ENCODE results near the gene SUB1. TPM values are rescaled to one million over a fixed set of nuclear protein-coding genes. Genes with fewer than 3 reads are reported as not detected.

SUB1 gene
- total RNA-seq, 1 donor from 2014 or later, result 235 TPM

GRCh38 chr5:32566319-32567111, 18.8 kb upstream of the SUB1 start:
- H3K4me2 ChIP-seq (ENCODE audit: low read length), result no peak overlapping the region
- Mint-ChIP-seq H3K36me3 (ENCODE audit: low read depth, unreplicated experiment) (no peaks in the 10 kb centered on the region), H3K27me3 (ENCODE audit: low read depth, unreplicated experiment) (no peaks in the 10 kb centered on the region), H3K9me3 (ENCODE audit: unreplicated experiment) (peaks cover 2% of the 10 kb centered on the region), H3K4me1 (ENCODE audit: low read depth, unreplicated experiment) (peaks cover 4% of the 10 kb centered on the region), H3K27ac (ENCODE audit: unreplicated experiment) (no peak overlapping the region), H3K4me3 (ENCODE audit: unreplicated experiment) (no peak overlapping the region)
- no peak for TF ChIP-seq EZH2 (IDR thresholded peaks at IDR 0.05; ENCODE audit: insufficient read depth, low read length)
- TF ChIP-seq, protein P1, sequence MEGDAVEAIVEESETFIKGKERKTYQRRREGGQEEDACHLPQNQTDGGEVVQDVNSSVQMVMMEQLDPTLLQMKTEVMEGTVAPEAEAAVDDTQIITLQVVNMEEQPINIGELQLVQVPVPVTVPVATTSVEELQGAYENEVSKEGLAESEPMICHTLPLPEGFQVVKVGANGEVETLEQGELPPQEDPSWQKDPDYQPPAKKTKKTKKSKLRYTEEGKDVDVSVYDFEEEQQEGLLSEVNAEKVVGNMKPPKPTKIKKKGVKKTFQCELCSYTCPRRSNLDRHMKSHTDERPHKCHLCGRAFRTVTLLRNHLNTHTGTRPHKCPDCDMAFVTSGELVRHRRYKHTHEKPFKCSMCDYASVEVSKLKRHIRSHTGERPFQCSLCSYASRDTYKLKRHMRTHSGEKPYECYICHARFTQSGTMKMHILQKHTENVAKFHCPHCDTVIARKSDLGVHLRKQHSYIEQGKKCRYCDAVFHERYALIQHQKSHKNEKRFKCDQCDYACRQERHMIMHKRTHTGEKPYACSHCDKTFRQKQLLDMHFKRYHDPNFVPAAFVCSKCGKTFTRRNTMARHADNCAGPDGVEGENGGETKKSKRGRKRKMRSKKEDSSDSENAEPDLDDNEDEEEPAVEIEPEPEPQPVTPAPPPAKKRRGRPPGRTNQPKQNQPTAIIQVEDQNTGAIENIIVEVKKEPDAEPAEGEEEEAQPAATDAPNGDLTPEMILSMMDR (IDR thresholded peaks at IDR 0.05; ENCODE audit: insufficient read depth, low read depth, low read length), result no peak
- no peak overlapping the region for H3K9ac ChIP-seq (ENCODE audit: low read length)
- no peak overlapping the region for H3K4me3 ChIP-seq (ENCODE audit: insufficient read depth, low read depth, low read length)
- no peaks in the 10 kb centered on the region for H3K9me3 ChIP-seq (ENCODE audit: insufficient read depth, low read depth, low read length)
- H4K20me1 ChIP-seq (ENCODE audit: insufficient read depth, low read length), result no peaks in the 10 kb centered on the region
- H3K27ac ChIP-seq (ENCODE audit: low read depth, low read length), result no peak overlapping the region
- no peaks in the 10 kb centered on the region for H3K36me3 ChIP-seq (ENCODE audit: insufficient read depth, low read length)
- no peak for DNase-seq (ENCODE audit: low read depth)
- FAIRE-seq, result no peak
- H3K79me2 ChIP-seq (ENCODE audit: insufficient read depth, low read length), result no peaks in the 10 kb centered on the region
- H3K27me3 ChIP-seq (ENCODE audit: insufficient read depth, low read length), result no peaks in the 10 kb centered on the region
- H2AFZ ChIP-seq (ENCODE audit: low read depth, low read length), result no peak overlapping the region
- peaks cover 6% of the 10 kb centered on the region for H3K4me1 ChIP-seq (ENCODE audit: insufficient read depth, low read length)

DNA sequence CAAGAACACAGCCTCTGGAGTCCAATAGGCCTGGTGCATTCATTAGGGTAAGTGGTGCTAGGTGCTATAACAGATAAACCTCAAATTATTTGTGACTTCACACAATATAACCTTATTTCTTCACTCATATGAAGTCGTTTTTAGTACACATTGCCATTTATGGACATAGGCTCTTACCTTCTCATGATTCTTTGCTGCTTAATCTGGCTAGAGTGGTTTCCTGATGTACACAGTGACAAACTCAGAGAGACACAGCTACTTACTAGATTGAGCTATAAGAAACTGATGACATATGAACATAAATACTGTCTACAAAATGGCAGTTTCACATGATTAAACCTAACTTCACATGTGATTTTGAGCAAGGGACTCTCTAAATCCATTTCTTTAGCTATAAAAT, 14.2 kb upstream of the SUB1 start:
- no peaks in the 10 kb centered on the region for H3K27me3 ChIP-seq (ENCODE audit: insufficient read depth, low read length)
- Mint-ChIP-seq H3K4me1 (ENCODE audit: low read depth, unreplicated experiment) (peaks cover 4% of the 10 kb centered on the region), H3K27ac (ENCODE audit: unreplicated experiment) (no peak overlapping the region), H3K9me3 (ENCODE audit: unreplicated experiment) (peaks cover 2% of the 10 kb centered on the region), H3K36me3 (ENCODE audit: low read depth, unreplicated experiment) (no peaks in the 10 kb centered on the region), H3K4me3 (ENCODE audit: unreplicated experiment) (no peak overlapping the region), H3K27me3 (ENCODE audit: low read depth, unreplicated experiment) (no peaks in the 10 kb centered on the region)
- no peak overlapping the region for H3K4me2 ChIP-seq (ENCODE audit: low read length)
- peaks cover 6% of the 10 kb centered on the region for H3K4me1 ChIP-seq (ENCODE audit: insufficient read depth, low read length)
- H4K20me1 ChIP-seq (ENCODE audit: insufficient read depth, low read length), result no peaks in the 10 kb centered on the region
- H3K9ac ChIP-seq (ENCODE audit: low read length), result no peak overlapping the region
- H3K27ac ChIP-seq (ENCODE audit: low read depth, low read length), result no peak overlapping the region
- FAIRE-seq (no peak), DNase-seq (ENCODE audit: low read depth) (no peak)
- H3K36me3 ChIP-seq (ENCODE audit: insufficient read depth, low read length), result no peaks in the 10 kb centered on the region
- H3K4me3 ChIP-seq (ENCODE audit: insufficient read depth, low read depth, low read length), result no peak overlapping the region
- H3K79me2 ChIP-seq (ENCODE audit: insufficient read depth, low read length), result no peaks in the 10 kb centered on the region
- TF ChIP-seq EZH2 (IDR thresholded peaks at IDR 0.05; ENCODE audit: insufficient read depth, low read length), result no peak
- TF ChIP-seq, protein P1 (IDR thresholded peaks at IDR 0.05; ENCODE audit: insufficient read depth, low read depth, low read length), result no peak
- no peaks in the 10 kb centered on the region for H3K9me3 ChIP-seq (ENCODE audit: insufficient read depth, low read depth, low read length)
- no peak overlapping the region for H2AFZ ChIP-seq (ENCODE audit: low read depth, low read length)
